A549 (cell line): Measurements from ENCODE around the gene PYGB. TPM values are rescaled to one million over a fixed set of nuclear protein-coding genes. Genes with fewer than 3 reads are reported as not detected.

Source experiments
- ATAC-seq, 2 experiments: fragments of 200-7000 bp in 1 of 2; fragments of >200 bp in 1 of 2; cut with Nextera tagmentation in 1 of 2; cut with Tn5 transposase in 1 of 2; 3 replicates each; pipeline versions ENCODE4 v1.8.0 to v1.9.1; 2018 to 2020; ENCODE audit warnings: mild to moderate bottlenecking in 1 of 2, moderate library complexity in 1 of 2
- CTCF ChIA-PET: fragments of 300-600 bp; sonication (Branson Sonifier 250); formaldehyde crosslinking; extraction: SDS; loops from one replicate; lab custom pipeline; 2021; ENCODE audit warnings: antibody characterized with exemption, inconsistent platforms; lab: Yijun Ruan, JAX
- POLR2A ChIA-PET: fragments of 350-600 bp; formaldehyde crosslinking; extraction: SDS; loops from one replicate; lab custom pipeline; 2021; ENCODE audit warnings: antibody characterized with exemption, inconsistent platforms; lab: Yijun Ruan, JAX
- DNase-seq, 2 experiments: peaks; one replicate each; pipeline versions ENCODE4 v3.0.0 to v3.0.0-alpha.2; 2011 to 2016; ENCODE audit warnings: low read depth in 1 of 2, low spot score in 1 of 2
- FAIRE-seq: peaks from 2 replicates; lab custom pipeline; 2011; peaks lifted over from hg19 to GRCh38; lab: Jason Lieb, UNC
- H3K27ac ChIP-seq, 2 experiments: fragments of >200 bp; sonication (Bioruptor Twin); formaldehyde crosslinking; 3 replicates each; pipeline ENCODE4 v1.5.1; 2016 to 2017
- H3K4me1 ChIP-seq: fragments of >200 bp; sonication (Bioruptor Twin); formaldehyde crosslinking; 3 replicates; pipeline ENCODE4 v1.6.1; 2016
- H3K4me2 ChIP-seq: fragments of >200 bp; sonication (Bioruptor Twin); formaldehyde crosslinking; 3 replicates; pipeline ENCODE4 v1.6.1; 2016
- H3K4me3 ChIP-seq: fragments of >200 bp; sonication (Bioruptor Twin); formaldehyde crosslinking; 3 replicates; pipeline ENCODE4 v1.5.1; 2016
- H3K9me3 ChIP-seq: fragments of >200 bp; sonication (Bioruptor Twin); formaldehyde crosslinking; 3 replicates; pipeline ENCODE4 v1.6.1; 2016
- BCL3 ChIP-seq: fragments of >200 bp; sonication (Bioruptor Twin); formaldehyde crosslinking; IDR thresholded peaks from 3 replicates; pipeline ENCODE4 v1.6.1; 2016
- BHLHE40 ChIP-seq: IDR thresholded peaks from 2 replicates; pipeline ENCODE4 v1.6.1; 2012; ENCODE audit warnings: low read depth, low read length, inconsistent platforms
- CBX2 ChIP-seq: fragments of 200-600 bp; sonication (generic); IDR thresholded peaks from 2 replicates; pipeline ENCODE4 v1.6.1; 2016; ENCODE audit warnings: low read depth, mild to moderate bottlenecking, borderline replicate concordance
- CBX8 ChIP-seq: fragments of 200-600 bp; sonication (generic); IDR thresholded peaks from 2 replicates; pipeline ENCODE4 v1.6.1; 2016
- CEBPB ChIP-seq, 2 experiments: fragments of >200 bp in 1 of 2; sonication (Bioruptor Twin) in 1 of 2; formaldehyde crosslinking in 1 of 2; IDR thresholded peaks; 2 replicates each; pipeline ENCODE4 v1.6.1; 2012 to 2016
- EHMT2 ChIP-seq: fragments of 200-600 bp; sonication (generic); IDR thresholded peaks from 2 replicates; pipeline ENCODE4 v1.6.1; 2016; ENCODE audit warnings: antibody characterized with exemption, low read depth, mild to moderate bottlenecking, moderate library complexity
- FOSL2 ChIP-seq, 2 experiments: fragments of 450-650 bp in 1 of 2; fragments of >200 bp in 1 of 2; sonication (Bioruptor Twin) in 1 of 2; formaldehyde crosslinking; IDR thresholded peaks; 2 replicates each; pipeline versions ENCODE4 v1.5.0 to v1.6.1; 2016 to 2020; ENCODE audit warnings: mild to moderate bottlenecking in 1 of 2, moderate library complexity in 1 of 2
- GATA3 ChIP-seq: IDR thresholded peaks from 2 replicates; pipeline ENCODE4 v1.6.1; 2012; ENCODE audit warnings: borderline replicate concordance
- HES2 ChIP-seq: fragments of >200 bp; sonication (Bioruptor Twin); formaldehyde crosslinking; IDR thresholded peaks from 2 replicates; pipeline ENCODE4 v1.6.1; 2016
- HOXB13 ChIP-seq: fragments of 250-450 bp; sonication (Bioruptor Pico); IDR thresholded peaks from 2 replicates; pipeline ENCODE4 v1.5.0; 2020; ENCODE audit warnings: low read depth, mild to moderate bottlenecking, moderate library complexity
- JUN ChIP-seq, 2 experiments: fragments of >200 bp; sonication (Bioruptor Twin); formaldehyde crosslinking; IDR thresholded peaks; 2 replicates in 1 of 2; 3 replicates in 1 of 2; pipeline ENCODE4 v1.6.1; 2016 to 2017
- MAX ChIP-seq: IDR thresholded peaks from 2 replicates; pipeline ENCODE4 v1.6.1; 2012
- MYC ChIP-seq: IDR thresholded peaks from 2 replicates; pipeline ENCODE4 v1.6.1; 2012; ENCODE audit warnings: mild to moderate bottlenecking, inconsistent platforms, low read length, improper control_type of control experiment, borderline replicate concordance
- PBX3 ChIP-seq: IDR thresholded peaks from 2 replicates; pipeline ENCODE4 v1.6.1; 2012
- PHF8 ChIP-seq: fragments of 200-600 bp; sonication (generic); IDR thresholded peaks from 2 replicates; pipeline ENCODE4 v1.6.1; 2016; ENCODE audit warnings: low read depth, mild to moderate bottlenecking, antibody characterized with exemption, moderate library complexity, borderline replicate concordance
- POLR2A ChIP-seq: IDR thresholded peaks from 2 replicates; pipeline ENCODE4 v1.6.1; 2012; ENCODE audit warnings: mild to moderate bottlenecking, low read length
- POLR2AphosphoS2 ChIP-seq: conservative IDR thresholded peaks from 2 replicates; pipeline ENCODE4 v1.6.1; 2012; ENCODE audit warnings: low read length, improper control_type of control experiment, inconsistent platforms
- RAD21 ChIP-seq, 2 experiments: fragments of >200 bp in 1 of 2; sonication (Bioruptor Twin) in 1 of 2; formaldehyde crosslinking in 1 of 2; IDR thresholded peaks in 1 of 2; conservative IDR thresholded peaks in 1 of 2; 2 replicates in 1 of 2; 3 replicates in 1 of 2; pipeline ENCODE4 v1.6.1; 2012 to 2018; ENCODE audit warnings: inconsistent platforms in 1 of 2
- RCOR1 ChIP-seq: fragments of 150-350 bp; IDR thresholded peaks from 2 replicates; pipeline ENCODE4 v1.6.1; 2014; ENCODE audit warnings: antibody characterized with exemption, low read length, low read depth
- SMC3 ChIP-seq: fragments of >200 bp; sonication (Bioruptor Twin); formaldehyde crosslinking; IDR thresholded peaks from 3 replicates; pipeline ENCODE4 v1.6.1; 2018; ENCODE audit warnings: inconsistent platforms
- WGBS: methylation state at CpG from one replicate; pipeline ENCODE4 v1.1.6; 2017; ENCODE audit errors: missing lambda C conversion rate; 5-methylcytosine and 5-hydroxymethylcytosine counted together
- polyA minus RNA-seq: library from RNA; depleted of rRNA, polyadenylated mRNA; stranded (reverse); fragments of >200 nt; gene quantifications from 2 replicates; pipeline ENCODE4 v1.2.3, GENCODE V29; 2011; rRNA and poly(A)+ RNA removed
- polyA plus RNA-seq, 4 experiments: library from polyadenylated mRNA; depleted of rRNA in 3 of 4; stranded (reverse); fragments of >200 nt; fragmentation: RNase III in 1 of 4; extraction: RNeasy Plus Mini Kit Qiagen cat#74134 plus additional on column Dnase treatment in 1 of 4; gene quantifications; 2 replicates in 3 of 4; 3 replicates in 1 of 4; pipeline ENCODE4 v1.2.3, GENCODE V29; 2011 to 2017
- TF ChIP-seq, protein P1 (sequence below): IDR thresholded peaks from 2 replicates; pipeline ENCODE4 v1.6.1; 2012; ENCODE audit warnings: low read depth, borderline replicate concordance
- TF ChIP-seq, protein P2 (sequence below): fragments of >200 bp; sonication (Bioruptor Twin); formaldehyde crosslinking; IDR thresholded peaks from 3 replicates; pipeline ENCODE4 v1.5.1; 2016
- TF ChIP-seq, protein P3 (sequence below): fragments of 200-600 bp; sonication (generic); IDR thresholded peaks from 2 replicates; pipeline ENCODE4 v1.6.1; 2016; ENCODE audit warnings: antibody characterized with exemption, mild to moderate bottlenecking, moderate library complexity
- TF ChIP-seq, protein P4 (sequence below): fragments of 150-350 bp; IDR thresholded peaks from 2 replicates; pipeline ENCODE4 v1.6.1; 2014; ENCODE audit warnings: low read depth, mild to moderate bottlenecking, low read length

The PYGB gene
- polyA plus RNA-seq (2011; rRNA removed) (100 and 113 TPM in 2 replicates), polyA plus RNA-seq (2017; fragmentation: RNase III; extraction: RNeasy Plus Mini Kit Qiagen cat#74134 plus additional on column Dnase treatment) (85.5 to 93.7 TPM (median 93.2 TPM) in 3 replicates), polyA minus RNA-seq (178 and 188 TPM in 2 replicates)
- polyA plus RNA-seq (2012; cell fraction: cytosol; rRNA removed), result 80.7 and 98.5 TPM in 2 replicates
- 252 and 288 TPM in 2 replicates for polyA plus RNA-seq (2012; cell fraction: nucleus; rRNA removed)

- H3K27ac ChIP-seq, result peak within 1 kb of the TSS; percentile 92 to 96
- CTCF ChIA-PET, result interaction anchor here (0.7 to 11.8 kb wide), 35 partner anchors 9 to 298 kb away, joined by 3 to 300 read pairs (median 6); partner anchors contain the start of genes ABHD12 and ENTPD6
- H3K4me2 ChIP-seq, result peak within 1 kb of the TSS; percentile 87
- POLR2A ChIA-PET, result interaction anchor here (0.6 to 3.9 kb wide), 18 partner anchors 11 to 377 kb away, joined by 3 to 67 read pairs (median 4); partner anchors contain the start of genes ABHD12, APMAP and ENTPD6
- peak; percentile 89 to 94 for DNase-seq
- TF ChIP-seq, protein P1, sequence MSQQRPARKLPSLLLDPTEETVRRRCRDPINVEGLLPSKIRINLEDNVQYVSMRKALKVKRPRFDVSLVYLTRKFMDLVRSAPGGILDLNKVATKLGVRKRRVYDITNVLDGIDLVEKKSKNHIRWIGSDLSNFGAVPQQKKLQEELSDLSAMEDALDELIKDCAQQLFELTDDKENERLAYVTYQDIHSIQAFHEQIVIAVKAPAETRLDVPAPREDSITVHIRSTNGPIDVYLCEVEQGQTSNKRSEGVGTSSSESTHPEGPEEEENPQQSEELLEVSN, result peak; percentile 30; the same call in 1 of the 2 replicates
- TF ChIP-seq GATA3 (no peak), BCL3 (peak; percentile 86), MAX (peak; percentile 92), HOXB13 (CRISPR knock-in tag) (no peak), CBX2 (no peak), FOSL2 (IDR thresholded peaks at IDR 0.05) (no peak), FOSL2 (CRISPR knock-in tag; IDR thresholded peaks at IDR 0.05) (no peak), BHLHE40 (no peak), MYC (peak; percentile 11; the same call in 1 of the 2 replicates), EHMT2 (no peak), CBX8 (no peak), JUN (IDR thresholded peaks at IDR 0.05) (peak; percentile 57 to 93; a peak in 3 of 5 replicates), RCOR1 (no peak), RAD21 (conservative IDR thresholded peaks at IDR 0.05 in 1 of 2, IDR thresholded peaks at IDR 0.05 in 1 of 2) (peak in 1 of 2 experiments; percentile 20; a peak in 3 of 5 replicates), SMC3 (peak; percentile 33; the same call in 2 of the 3 replicates), CEBPB (IDR thresholded peaks at IDR 0.05) (no peak), HES2 (no peak), POLR2AphosphoS2 (no peak), PBX3 (peak; percentile 29; the same call in 1 of the 2 replicates), POLR2A (peak; percentile 98), PHF8 (peak; percentile 63; the same call in 1 of the 2 replicates)
- TF ChIP-seq, protein P2, sequence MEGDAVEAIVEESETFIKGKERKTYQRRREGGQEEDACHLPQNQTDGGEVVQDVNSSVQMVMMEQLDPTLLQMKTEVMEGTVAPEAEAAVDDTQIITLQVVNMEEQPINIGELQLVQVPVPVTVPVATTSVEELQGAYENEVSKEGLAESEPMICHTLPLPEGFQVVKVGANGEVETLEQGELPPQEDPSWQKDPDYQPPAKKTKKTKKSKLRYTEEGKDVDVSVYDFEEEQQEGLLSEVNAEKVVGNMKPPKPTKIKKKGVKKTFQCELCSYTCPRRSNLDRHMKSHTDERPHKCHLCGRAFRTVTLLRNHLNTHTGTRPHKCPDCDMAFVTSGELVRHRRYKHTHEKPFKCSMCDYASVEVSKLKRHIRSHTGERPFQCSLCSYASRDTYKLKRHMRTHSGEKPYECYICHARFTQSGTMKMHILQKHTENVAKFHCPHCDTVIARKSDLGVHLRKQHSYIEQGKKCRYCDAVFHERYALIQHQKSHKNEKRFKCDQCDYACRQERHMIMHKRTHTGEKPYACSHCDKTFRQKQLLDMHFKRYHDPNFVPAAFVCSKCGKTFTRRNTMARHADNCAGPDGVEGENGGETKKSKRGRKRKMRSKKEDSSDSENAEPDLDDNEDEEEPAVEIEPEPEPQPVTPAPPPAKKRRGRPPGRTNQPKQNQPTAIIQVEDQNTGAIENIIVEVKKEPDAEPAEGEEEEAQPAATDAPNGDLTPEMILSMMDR, result no peak
- TF ChIP-seq, protein P3, sequence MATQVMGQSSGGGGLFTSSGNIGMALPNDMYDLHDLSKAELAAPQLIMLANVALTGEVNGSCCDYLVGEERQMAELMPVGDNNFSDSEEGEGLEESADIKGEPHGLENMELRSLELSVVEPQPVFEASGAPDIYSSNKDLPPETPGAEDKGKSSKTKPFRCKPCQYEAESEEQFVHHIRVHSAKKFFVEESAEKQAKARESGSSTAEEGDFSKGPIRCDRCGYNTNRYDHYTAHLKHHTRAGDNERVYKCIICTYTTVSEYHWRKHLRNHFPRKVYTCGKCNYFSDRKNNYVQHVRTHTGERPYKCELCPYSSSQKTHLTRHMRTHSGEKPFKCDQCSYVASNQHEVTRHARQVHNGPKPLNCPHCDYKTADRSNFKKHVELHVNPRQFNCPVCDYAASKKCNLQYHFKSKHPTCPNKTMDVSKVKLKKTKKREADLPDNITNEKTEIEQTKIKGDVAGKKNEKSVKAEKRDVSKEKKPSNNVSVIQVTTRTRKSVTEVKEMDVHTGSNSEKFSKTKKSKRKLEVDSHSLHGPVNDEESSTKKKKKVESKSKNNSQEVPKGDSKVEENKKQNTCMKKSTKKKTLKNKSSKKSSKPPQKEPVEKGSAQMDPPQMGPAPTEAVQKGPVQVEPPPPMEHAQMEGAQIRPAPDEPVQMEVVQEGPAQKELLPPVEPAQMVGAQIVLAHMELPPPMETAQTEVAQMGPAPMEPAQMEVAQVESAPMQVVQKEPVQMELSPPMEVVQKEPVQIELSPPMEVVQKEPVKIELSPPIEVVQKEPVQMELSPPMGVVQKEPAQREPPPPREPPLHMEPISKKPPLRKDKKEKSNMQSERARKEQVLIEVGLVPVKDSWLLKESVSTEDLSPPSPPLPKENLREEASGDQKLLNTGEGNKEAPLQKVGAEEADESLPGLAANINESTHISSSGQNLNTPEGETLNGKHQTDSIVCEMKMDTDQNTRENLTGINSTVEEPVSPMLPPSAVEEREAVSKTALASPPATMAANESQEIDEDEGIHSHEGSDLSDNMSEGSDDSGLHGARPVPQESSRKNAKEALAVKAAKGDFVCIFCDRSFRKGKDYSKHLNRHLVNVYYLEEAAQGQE, result no peak
- TF ChIP-seq, protein P4, sequence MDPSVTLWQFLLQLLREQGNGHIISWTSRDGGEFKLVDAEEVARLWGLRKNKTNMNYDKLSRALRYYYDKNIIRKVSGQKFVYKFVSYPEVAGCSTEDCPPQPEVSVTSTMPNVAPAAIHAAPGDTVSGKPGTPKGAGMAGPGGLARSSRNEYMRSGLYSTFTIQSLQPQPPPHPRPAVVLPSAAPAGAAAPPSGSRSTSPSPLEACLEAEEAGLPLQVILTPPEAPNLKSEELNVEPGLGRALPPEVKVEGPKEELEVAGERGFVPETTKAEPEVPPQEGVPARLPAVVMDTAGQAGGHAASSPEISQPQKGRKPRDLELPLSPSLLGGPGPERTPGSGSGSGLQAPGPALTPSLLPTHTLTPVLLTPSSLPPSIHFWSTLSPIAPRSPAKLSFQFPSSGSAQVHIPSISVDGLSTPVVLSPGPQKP, result no peak
- peak; percentile 68 to 80 for ATAC-seq
- FAIRE-seq, result peak; percentile 7
- peak within 1 kb of the TSS; percentile 82 for H3K4me3 ChIP-seq
- peaks cover 57% of the 10 kb centered on the region for H3K4me1 ChIP-seq
- H3K9me3 ChIP-seq, result peaks cover 11% of the 10 kb centered on the region; the same call in 2 of the 3 replicates
- 2% methylated on average over 57 of the region's 113 CpGs for WGBS
These were observed at the start of gene PYGB for GRCh38 chr20:25247956-25248785. TSS of gene PYGB (plus strand) at chr20:25248085. CDS start at chr20:25248179, 94 bp downstream.
